H1 (cell line): Measurements from ENCODE around the gene LMAN2. TPM values are rescaled to one million over a fixed set of nuclear protein-coding genes. Genes with fewer than 3 reads are reported as not detected.

Experiments used
- CHD7 ChIP-seq: fragments of 300-600 bp; sonication (generic); IDR thresholded peaks from 2 replicates; pipeline ENCODE4 v1.7.1; 2012; ENCODE audit warnings: low read length, moderate library complexity, mild to moderate bottlenecking, inconsistent platforms; ENCODE audit not compliant: insufficient replicate concordance
- polyA plus RNA-seq, 7 experiments: library from polyadenylated mRNA; depleted of rRNA in 3 of 7; stranded (reverse) in 5 of 7; unstranded in 2 of 7; fragments of >200 nt in 5 of 7; fragments of 200-250 nt in 2 of 7; gene quantifications; 1 replicate in 5 of 7; 2 replicates in 1 of 7; 4 replicates in 1 of 7; pipeline versions ENCODE4 v1.2.1 to v1.2.3, GENCODE V29; 2011 to 2013; ENCODE audit warnings: missing spikeins in 2 of 7, mixed read lengths in 2 of 7
- total RNA-seq: library from RNA; stranded (reverse); fragmentation: NEBNext Ultra II Directional; extraction: Animal tissue kit (Norgen Biotek cat#: 25700); gene quantifications from 2 replicates; pipeline ENCODE4 v1.2.1, GENCODE V29; 2021

Gene LMAN2
- total and polyA plus RNA-seq, 2 of the 8 experiments (the other 6 are each of a cell fraction or from before 2014, with no cell fraction given) = 116 to 225 TPM

GRCh38 chr5:177354256-177354655, 2.8 kb upstream of the LMAN2 start (continued):
- no peak for TF ChIP-seq CHD7
